PC-3 (cell line): ENCODE results near the gene SMIM10L1. TPM values are rescaled to one million over a fixed set of nuclear protein-coding genes. Genes with fewer than 3 reads are reported as not detected.

Experiments
- ATAC-seq: fragments of 200-7000 bp; cut with Tn5 transposase; 2 replicates; pipeline ENCODE4 v1.9.1; 2020; ENCODE audit warnings: mild to moderate bottlenecking, moderate library complexity
- BruUV-seq: library from RNA; stranded (reverse); fragments of 400-500 nt; replicated peaks from 2 replicates; lab custom pipeline; 2021; lab: Mats Ljungman, UMichigan
- CTCF ChIA-PET: fragments of 300-600 bp; sonication (Branson Sonifier 250); formaldehyde crosslinking; loops from one replicate; lab custom pipeline; 2022; ENCODE audit warnings: antibody characterized with exemption; lab: Charles Lee
- POLR2A ChIA-PET: fragments of 300-600 bp; sonication (Branson Sonifier 250); formaldehyde crosslinking; loops from one replicate; lab custom pipeline; 2022; ENCODE audit warnings: antibody characterized with exemption; ENCODE audit not compliant: unreplicated experiment; lab: Charles Lee
- DNase-seq: peaks from one replicate; pipeline ENCODE4 v3.0.0-alpha.2; 2015
- H2AFZ ChIP-seq: fragments of 300-600 bp; sonication (generic); 2 replicates; pipeline ENCODE4 v1.6.0; 2016; ENCODE audit warnings: antibody characterized with exemption, low read length
- H3F3A ChIP-seq: fragments of 300-600 bp; sonication (generic); one replicate; pipeline ENCODE4 v1.6.0; 2017; ENCODE audit warnings: antibody characterized with exemption, low read length, control low read depth, mild to moderate bottlenecking; ENCODE audit not compliant: unreplicated experiment
- H3K27ac ChIP-seq: fragments of 300-600 bp; sonication (generic); 2 replicates; pipeline ENCODE4 v1.5.1; 2016; ENCODE audit warnings: mild to moderate bottlenecking, low read length
- H3K27me3 ChIP-seq: fragments of 300-600 bp; sonication (generic); 2 replicates; pipeline ENCODE4 v1.6.1; 2016; ENCODE audit warnings: low read length, mixed read lengths
- H3K36me3 ChIP-seq: fragments of 300-600 bp; sonication (generic); 2 replicates; pipeline ENCODE4 v1.6.1; 2016; ENCODE audit warnings: low read depth, mixed run types, low read length, mixed read lengths
- H3K4me1 ChIP-seq: fragments of 300-600 bp; sonication (generic); 2 replicates; pipeline ENCODE4 v1.5.1; 2016; ENCODE audit warnings: low read length; ENCODE audit not compliant: insufficient read depth
- H3K4me2 ChIP-seq: fragments of 300-600 bp; sonication (generic); 2 replicates; pipeline ENCODE4 v1.6.0; 2016; ENCODE audit warnings: low read length
- H3K4me3 ChIP-seq: fragments of 300-600 bp; sonication (generic); 2 replicates; pipeline ENCODE4 v1.5.1; 2016; ENCODE audit warnings: mild to moderate bottlenecking, low read length, mixed read lengths
- H3K79me2 ChIP-seq: fragments of 300-600 bp; sonication (generic); 2 replicates; pipeline ENCODE4 v1.6.1; 2017; ENCODE audit warnings: low read length, mixed read lengths
- H3K9ac ChIP-seq: fragments of 300-600 bp; sonication (generic); 2 replicates; pipeline ENCODE4 v1.6.0; 2016; ENCODE audit warnings: mild to moderate bottlenecking, low read length
- H3K9me2 ChIP-seq: fragments of 300-600 bp; sonication (generic); replicated peaks from 2 replicates; pipeline ENCODE4 v1.6.1; 2016; ENCODE audit warnings: mixed run types, low read length, mixed read lengths
- H3K9me3 ChIP-seq: fragments of 300-600 bp; sonication (generic); 2 replicates; pipeline ENCODE4 v1.6.1; 2016; ENCODE audit warnings: low read length, mixed read lengths
- H4K20me1 ChIP-seq: fragments of 300-600 bp; sonication (generic); 2 replicates; pipeline ENCODE4 v1.6.1; 2016; ENCODE audit warnings: low read length, mixed read lengths
- EZH2 ChIP-seq: fragments of 300-600 bp; sonication (generic); IDR thresholded peaks from one replicate; pipeline ENCODE4 v1.6.1; 2017; ENCODE audit warnings: antibody characterized with exemption, mild to moderate bottlenecking, low read length; ENCODE audit not compliant: unreplicated experiment
- EZH2phosphoT487 ChIP-seq: fragments of 300-600 bp; sonication (generic); IDR thresholded peaks from 2 replicates; pipeline ENCODE4 v1.6.1; 2018; ENCODE audit warnings: mild to moderate bottlenecking, antibody characterized with exemption, low read length, borderline replicate concordance
- intact Hi-C: fragments of 100-400 bp; cut with micrococcal nuclease; formaldehyde crosslinking; loops from 2 replicates; pipeline ENCODE4 v1.9.0; 2023
- total RNA-seq: library from RNA; depleted of rRNA; stranded (reverse); fragments of >200 nt; gene quantifications from 2 replicates; pipeline ENCODE4 v1.2.3, GENCODE V29; 2014
- TF ChIP-seq, protein P1 (sequence below): fragments of 300-600 bp; sonication (generic); conservative IDR thresholded peaks from 2 replicates; pipeline ENCODE4 v1.5.1; 2017; ENCODE audit warnings: antibody characterized with exemption, low read depth, mild to moderate bottlenecking, low read length

Gene SMIM10L1
- total RNA-seq, 1 experiment from 2014 or later: 9.7 TPM

DNA sequence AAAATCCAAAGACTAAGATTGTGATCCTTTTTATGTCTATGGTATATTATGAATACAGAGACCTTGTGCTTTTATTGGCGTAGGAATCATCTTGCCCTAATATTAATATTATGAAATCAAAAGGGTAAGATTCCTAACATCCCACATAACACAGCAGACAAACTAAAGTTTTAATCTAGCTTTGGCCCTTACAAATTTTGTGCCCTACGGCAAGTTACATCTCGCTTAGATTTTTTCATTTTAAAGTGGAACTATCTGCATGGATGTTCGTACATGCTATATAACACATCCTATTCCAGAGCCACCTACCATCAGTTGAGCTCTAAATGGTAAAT, 217 bp upstream of the SMIM10L1 start:
- Histone ChIP-seq H4K20me1 (peaks cover 9% of the 10 kb centered on the region; the same call in 1 of the 2 replicates), H3K4me3 (peak overlapping the region; percentile 76), H3K9me2 (no peaks in the 10 kb centered on the region), H2AFZ (peak overlapping the region; percentile 51), H3K9me3 (no peaks in the 10 kb centered on the region), H3K27ac (peak overlapping the region; percentile 82), H3K9ac (peak overlapping the region; percentile 82), H3F3A (no peaks in the 10 kb centered on the region), H3K36me3 (peaks cover 14% of the 10 kb centered on the region), H3K79me2 (peaks cover 89% of the 10 kb centered on the region), H3K27me3 (no peaks in the 10 kb centered on the region), H3K4me2 (peak overlapping the region; percentile 84), H3K4me1 (peaks cover 22% of the 10 kb centered on the region)
- CTCF ChIA-PET: interaction anchor here (0.6 to 0.7 kb wide), 2 partner anchors 29 to 312 kb away, joined by 3 to 6 read pairs; no protein-coding TSS in a partner anchor
- POLR2A ChIA-PET: interaction anchor here (0.8 kb wide), 1 partner anchor 321 kb away, joined by 7 read pairs; the partner anchor contains the start of gene PRR4
- ATAC-seq: no peak
- no peak for TF ChIP-seq EZH2
- DNase-seq: no peak
- BruUV-seq: no TSS peak
- intact Hi-C loops: no loop called here

DNA sequence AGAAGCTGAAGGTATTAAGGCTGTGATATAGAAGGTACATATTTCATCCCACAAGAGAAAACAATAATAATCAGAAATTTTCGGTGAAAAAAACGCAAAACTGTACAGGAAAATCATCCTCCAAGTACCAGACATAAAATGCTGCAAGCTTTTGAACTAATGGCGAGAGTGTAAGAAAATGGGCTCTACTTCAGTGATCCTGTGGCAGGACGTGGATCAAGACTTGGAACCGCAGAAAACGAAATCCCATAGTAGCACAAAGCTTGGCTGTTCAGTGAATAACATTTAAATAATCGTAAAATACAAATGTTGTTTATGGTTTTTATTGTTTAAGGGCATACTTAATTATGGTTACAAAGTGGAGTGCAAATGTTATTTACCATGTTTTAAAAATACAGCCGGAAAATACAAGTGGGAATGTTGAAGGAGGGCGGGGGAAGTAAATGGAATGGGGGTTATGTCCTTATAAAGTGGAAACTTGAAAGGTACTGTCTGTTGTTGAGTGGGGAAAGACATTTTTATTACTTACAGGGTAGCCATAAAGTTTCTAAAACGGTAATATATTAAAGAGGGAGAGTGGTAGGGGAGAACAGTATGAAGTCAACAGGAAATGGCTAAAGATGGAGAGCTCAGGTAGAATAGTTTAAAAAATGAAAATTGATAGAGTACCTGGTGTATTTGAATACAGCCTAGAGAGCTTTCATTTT, 1.1 kb downstream of the SMIM10L1 start:
- DNase-seq: no peak
- CTCF ChIA-PET: no interaction called here

DNA sequence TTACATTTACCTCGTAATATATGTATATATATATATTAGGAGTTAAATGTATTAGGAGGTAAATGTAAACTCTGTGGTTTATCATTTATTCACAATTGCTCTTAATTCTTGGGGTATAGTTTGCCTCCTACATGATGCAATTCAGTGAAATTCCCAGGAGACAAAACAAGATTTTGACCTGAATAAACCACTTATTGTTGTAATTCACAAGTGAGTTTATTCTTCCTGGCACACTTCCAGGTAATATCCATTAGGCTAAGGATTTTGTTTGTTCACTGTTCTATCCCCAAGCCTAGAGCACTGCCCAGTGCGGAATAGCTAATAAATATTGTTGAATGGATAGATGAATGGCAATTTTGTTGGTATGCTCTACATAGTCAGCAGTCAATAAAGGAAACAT, 3.0 kb downstream of the SMIM10L1 start:
- H3K79me2 ChIP-seq: peaks cover 58% of the 10 kb centered on the region
- ChIA-PET POLR2A (no interaction called here), CTCF (no interaction called here)
- TF ChIP-seq EZH2 (no peak), EZH2phosphoT487 (no peak)
- TF ChIP-seq, protein P1, sequence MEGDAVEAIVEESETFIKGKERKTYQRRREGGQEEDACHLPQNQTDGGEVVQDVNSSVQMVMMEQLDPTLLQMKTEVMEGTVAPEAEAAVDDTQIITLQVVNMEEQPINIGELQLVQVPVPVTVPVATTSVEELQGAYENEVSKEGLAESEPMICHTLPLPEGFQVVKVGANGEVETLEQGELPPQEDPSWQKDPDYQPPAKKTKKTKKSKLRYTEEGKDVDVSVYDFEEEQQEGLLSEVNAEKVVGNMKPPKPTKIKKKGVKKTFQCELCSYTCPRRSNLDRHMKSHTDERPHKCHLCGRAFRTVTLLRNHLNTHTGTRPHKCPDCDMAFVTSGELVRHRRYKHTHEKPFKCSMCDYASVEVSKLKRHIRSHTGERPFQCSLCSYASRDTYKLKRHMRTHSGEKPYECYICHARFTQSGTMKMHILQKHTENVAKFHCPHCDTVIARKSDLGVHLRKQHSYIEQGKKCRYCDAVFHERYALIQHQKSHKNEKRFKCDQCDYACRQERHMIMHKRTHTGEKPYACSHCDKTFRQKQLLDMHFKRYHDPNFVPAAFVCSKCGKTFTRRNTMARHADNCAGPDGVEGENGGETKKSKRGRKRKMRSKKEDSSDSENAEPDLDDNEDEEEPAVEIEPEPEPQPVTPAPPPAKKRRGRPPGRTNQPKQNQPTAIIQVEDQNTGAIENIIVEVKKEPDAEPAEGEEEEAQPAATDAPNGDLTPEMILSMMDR: no peak
- H4K20me1 ChIP-seq: peaks cover 6% of the 10 kb centered on the region; the same call in 1 of the 2 replicates
- BruUV-seq: no TSS peak
- no peak for DNase-seq
- H3K9me2 ChIP-seq: no peaks in the 10 kb centered on the region
- H3F3A ChIP-seq: no peaks in the 10 kb centered on the region
- no peak overlapping the region for H3K27ac ChIP-seq
- H2AFZ ChIP-seq: no peak overlapping the region
- H3K9ac ChIP-seq: no peak overlapping the region
- no peaks in the 10 kb centered on the region for H3K27me3 ChIP-seq
- peaks cover 2% of the 10 kb centered on the region; the same call in 1 of the 2 replicates for H3K36me3 ChIP-seq
- ATAC-seq: no peak
- H3K4me2 ChIP-seq: no peak overlapping the region
- peaks cover 21% of the 10 kb centered on the region for H3K4me1 ChIP-seq
- H3K9me3 ChIP-seq: no peaks in the 10 kb centered on the region
- intact Hi-C loops: no loop called here
- no peak overlapping the region for H3K4me3 ChIP-seq

More for the DNA sequence above, 1.1 kb downstream of the SMIM10L1 start:
- Histone ChIP-seq H4K20me1 (peaks cover 9% of the 10 kb centered on the region; the same call in 1 of the 2 replicates), H3K9me2 (no peaks in the 10 kb centered on the region), H3K9ac (peak overlapping the region; percentile 82), H3F3A (no peaks in the 10 kb centered on the region), H3K4me1 (peaks cover 22% of the 10 kb centered on the region), H3K27me3 (no peaks in the 10 kb centered on the region), H3K27ac (peak overlapping the region; percentile 82; the same call in 1 of the 2 replicates), H3K36me3 (peaks cover 2% of the 10 kb centered on the region; the same call in 1 of the 2 replicates), H3K4me3 (peak overlapping the region; percentile 76), H3K79me2 (peaks cover 75% of the 10 kb centered on the region), H2AFZ (peak overlapping the region; percentile 51), H3K9me3 (no peaks in the 10 kb centered on the region), H3K4me2 (peak overlapping the region; percentile 84)
- TF ChIP-seq, protein P1: no peak
- TF ChIP-seq EZH2: no peak
- no peak for TF ChIP-seq EZH2phosphoT487
- no peak for ATAC-seq
- POLR2A ChIA-PET: interaction anchor here (1.0 kb wide), 1 partner anchor 11 kb away, joined by 3 read pairs; no protein-coding TSS in a partner anchor
- TSS peak; percentile 80 for BruUV-seq
- intact Hi-C loops: no loop called here
